ENCODE data around the gene STK24.

The STK24 gene

GRCh38 chr13:98496479-98496791, 80.5 kb downstream of the STK24 start:
- Histone ChIP-seq H3K79me1 (ENCODE audit: low read length) (no peaks in the 10 kb centered on the region), H2AK5ac (ENCODE audit: low read length) (no peak overlapping the region), H3K79me2 (ENCODE audit: control insufficient read depth, insufficient read depth, low read length, poor library complexity) (no peaks in the 10 kb centered on the region), H4K8ac (ENCODE audit: low read depth, low read length) (no peak overlapping the region), H3K4me2 (ENCODE audit: low read length) (no peak overlapping the region), H3K4me1 (ENCODE audit: control insufficient read depth in 1 of 2, insufficient read depth in 2 of 2, low read length in 2 of 2) (peaks cover 0 to 6% of the 10 kb centered on the region in 2 experiments), H3K27ac (ENCODE audit: low read depth, low read length) (no peak overlapping the region), H3K36me3 (ENCODE audit: control insufficient read depth in 1 of 2, insufficient read depth in 2 of 2, low read length in 2 of 2) (peaks cover 0 to 7% of the 10 kb centered on the region in 2 experiments), H4K91ac (ENCODE audit: low read depth, low read length) (no peak overlapping the region), H3K18ac (ENCODE audit: low read length) (no peak overlapping the region), H2AFZ (ENCODE audit: insufficient read depth, low read length, poor library complexity) (no peak overlapping the region), H3K23ac (ENCODE audit: low read length) (no peak overlapping the region), H2BK12ac (ENCODE audit: low read length) (no peak overlapping the region), H2BK120ac (ENCODE audit: insufficient read depth, low read length, poor library complexity) (no peak overlapping the region), H3K4ac (ENCODE audit: low read depth, low read length) (peak overlapping the region; percentile 13), H3K27me3 (ENCODE audit: insufficient read depth, low read length) (no peaks in the 10 kb centered on the region), H3K14ac (ENCODE audit: low read length) (no peak overlapping the region), H3K4me3 (ENCODE audit: low read depth, low read length) (no peak overlapping the region), H2BK5ac (ENCODE audit: low read depth, low read length, poor library complexity) (no peak overlapping the region), H3K9ac (ENCODE audit: low read length) (no peak overlapping the region), H3K9me3 (ENCODE audit: insufficient read depth, low read depth, low read length) (no peaks in the 10 kb centered on the region), H4K12ac (ENCODE audit: low read depth, low read length) (no peak overlapping the region)
- DNase-seq = no peak
- WGBS (ENCODE audit: extremely low coverage, insufficient coverage, insufficient read length) = no CpG with 5 or more reads among the region's 3 CpGs

GRCh38 chr13:98495627-98496478, 81.1 kb downstream of the STK24 start:
- H3K14ac ChIP-seq (ENCODE audit: low read length) = no peak overlapping the region
- no peak overlapping the region for H2AFZ ChIP-seq (ENCODE audit: insufficient read depth, low read length, poor library complexity)
- H3K4me1 ChIP-seq (ENCODE audit: control insufficient read depth in 1 of 2, insufficient read depth in 2 of 2, low read length in 2 of 2) = peaks cover 0 to 6% of the 10 kb centered on the region in 2 experiments
- H4K12ac ChIP-seq (ENCODE audit: low read depth, low read length) = no peak overlapping the region
- no CpG with 5 or more reads among the region's 15 CpGs for WGBS (ENCODE audit: extremely low coverage, insufficient coverage, insufficient read length)
- H2BK5ac ChIP-seq (ENCODE audit: low read depth, low read length, poor library complexity) = no peak overlapping the region
- H3K4ac ChIP-seq (ENCODE audit: low read depth, low read length) = peak overlapping the region; percentile 13
- peaks cover 0 to 7% of the 10 kb centered on the region in 2 experiments for H3K36me3 ChIP-seq (ENCODE audit: control insufficient read depth in 1 of 2, insufficient read depth in 2 of 2, low read length in 2 of 2)
- no peak overlapping the region for H3K4me2 ChIP-seq (ENCODE audit: low read length)
- no peaks in the 10 kb centered on the region for H3K9me3 ChIP-seq (ENCODE audit: insufficient read depth, low read depth, low read length)
- H3K79me1 ChIP-seq (ENCODE audit: low read length) = no peaks in the 10 kb centered on the region
- H4K8ac ChIP-seq (ENCODE audit: low read depth, low read length) = no peak overlapping the region
- H3K23ac ChIP-seq (ENCODE audit: low read length) = no peak overlapping the region
- no peaks in the 10 kb centered on the region for H3K79me2 ChIP-seq (ENCODE audit: control insufficient read depth, insufficient read depth, low read length, poor library complexity)
- no peak overlapping the region for H2BK12ac ChIP-seq (ENCODE audit: low read length)
- H2AK5ac ChIP-seq (ENCODE audit: low read length) = no peak overlapping the region
- no peak overlapping the region for H3K27ac ChIP-seq (ENCODE audit: low read depth, low read length)
- no peak overlapping the region for H2BK120ac ChIP-seq (ENCODE audit: insufficient read depth, low read length, poor library complexity)
- H3K4me3 ChIP-seq (ENCODE audit: low read depth, low read length) = no peak overlapping the region
- DNase-seq = no peak
- no peak overlapping the region for H4K91ac ChIP-seq (ENCODE audit: low read depth, low read length)
- no peak overlapping the region for H3K18ac ChIP-seq (ENCODE audit: low read length)
- H3K9ac ChIP-seq (ENCODE audit: low read length) = no peak overlapping the region
- no peaks in the 10 kb centered on the region for H3K27me3 ChIP-seq (ENCODE audit: insufficient read depth, low read length)

GRCh38 chr13:98494769-98495168, 82.1 kb downstream of the STK24 start:
- Histone ChIP-seq H3K9ac (ENCODE audit: low read length) (no peak overlapping the region), H2BK12ac (ENCODE audit: low read length) (no peak overlapping the region), H4K8ac (ENCODE audit: low read depth, low read length) (no peak overlapping the region), H4K12ac (ENCODE audit: low read depth, low read length) (no peak overlapping the region), H2BK5ac (ENCODE audit: low read depth, low read length, poor library complexity) (no peak overlapping the region), H4K91ac (ENCODE audit: low read depth, low read length) (no peak overlapping the region), H3K79me2 (ENCODE audit: control insufficient read depth, insufficient read depth, low read length, poor library complexity) (no peaks in the 10 kb centered on the region), H3K23ac (ENCODE audit: low read length) (no peak overlapping the region), H3K4me1 (ENCODE audit: control insufficient read depth in 1 of 2, insufficient read depth in 2 of 2, low read length in 2 of 2) (peaks cover 0 to 4% of the 10 kb centered on the region in 2 experiments), H3K4me3 (ENCODE audit: low read depth, low read length) (no peak overlapping the region), H3K36me3 (ENCODE audit: control insufficient read depth in 1 of 2, insufficient read depth in 2 of 2, low read length in 2 of 2) (peaks cover 0 to 9% of the 10 kb centered on the region in 2 experiments), H3K9me3 (ENCODE audit: insufficient read depth, low read depth, low read length) (no peaks in the 10 kb centered on the region), H3K27me3 (ENCODE audit: insufficient read depth, low read length) (no peaks in the 10 kb centered on the region), H3K4me2 (ENCODE audit: low read length) (no peak overlapping the region), H3K18ac (ENCODE audit: low read length) (peak overlapping the region; percentile 61), H2BK120ac (ENCODE audit: insufficient read depth, low read length, poor library complexity) (no peak overlapping the region), H3K4ac (ENCODE audit: low read depth, low read length) (no peak overlapping the region), H2AFZ (ENCODE audit: insufficient read depth, low read length, poor library complexity) (no peak overlapping the region), H3K14ac (ENCODE audit: low read length) (no peak overlapping the region), H3K27ac (ENCODE audit: low read depth, low read length) (no peak overlapping the region), H3K79me1 (ENCODE audit: low read length) (no peaks in the 10 kb centered on the region), H2AK5ac (ENCODE audit: low read length) (no peak overlapping the region)
- no peak for DNase-seq
- no CpG with 5 or more reads among the region's 13 CpGs for WGBS (ENCODE audit: extremely low coverage, insufficient coverage, insufficient read length)

GRCh38 chr13:98493042-98493712, 83.7 kb downstream of the STK24 start:
- no peak overlapping the region for H3K14ac ChIP-seq (ENCODE audit: low read length)
- no peaks in the 10 kb centered on the region for H3K79me2 ChIP-seq (ENCODE audit: control insufficient read depth, insufficient read depth, low read length, poor library complexity)
- no peaks in the 10 kb centered on the region for H3K4me1 ChIP-seq (ENCODE audit: control insufficient read depth in 1 of 2, insufficient read depth in 2 of 2, low read length in 2 of 2)
- no peak overlapping the region for H3K9ac ChIP-seq (ENCODE audit: low read length)
- H2BK5ac ChIP-seq (ENCODE audit: low read depth, low read length, poor library complexity) = no peak overlapping the region
- H2AFZ ChIP-seq (ENCODE audit: insufficient read depth, low read length, poor library complexity) = no peak overlapping the region
- H3K18ac ChIP-seq (ENCODE audit: low read length) = no peak overlapping the region
- H4K91ac ChIP-seq (ENCODE audit: low read depth, low read length) = no peak overlapping the region
- H2BK12ac ChIP-seq (ENCODE audit: low read length) = no peak overlapping the region
- H4K8ac ChIP-seq (ENCODE audit: low read depth, low read length) = no peak overlapping the region
- H3K36me3 ChIP-seq (ENCODE audit: control insufficient read depth in 1 of 2, insufficient read depth in 2 of 2, low read length in 2 of 2) = peaks cover 0 to 4% of the 10 kb centered on the region in 2 experiments
- H3K27ac ChIP-seq (ENCODE audit: low read depth, low read length) = no peak overlapping the region
- no peaks in the 10 kb centered on the region for H3K9me3 ChIP-seq (ENCODE audit: insufficient read depth, low read depth, low read length)
- no peak overlapping the region for H3K4me3 ChIP-seq (ENCODE audit: low read depth, low read length)
- H3K4ac ChIP-seq (ENCODE audit: low read depth, low read length) = no peak overlapping the region
- no peak for DNase-seq
- no peaks in the 10 kb centered on the region for H3K79me1 ChIP-seq (ENCODE audit: low read length)
- no peaks in the 10 kb centered on the region for H3K27me3 ChIP-seq (ENCODE audit: insufficient read depth, low read length)
- H3K4me2 ChIP-seq (ENCODE audit: low read length) = no peak overlapping the region
- H2AK5ac ChIP-seq (ENCODE audit: low read length) = no peak overlapping the region
- no CpG with 5 or more reads among the region's 6 CpGs for WGBS (ENCODE audit: extremely low coverage, insufficient coverage, insufficient read length)
- H4K12ac ChIP-seq (ENCODE audit: low read depth, low read length) = no peak overlapping the region
- no peak overlapping the region for H3K23ac ChIP-seq (ENCODE audit: low read length)
- no peak overlapping the region for H2BK120ac ChIP-seq (ENCODE audit: insufficient read depth, low read length, poor library complexity)
